Measurements from ENCODE around the gene TTC7B.

DNA sequence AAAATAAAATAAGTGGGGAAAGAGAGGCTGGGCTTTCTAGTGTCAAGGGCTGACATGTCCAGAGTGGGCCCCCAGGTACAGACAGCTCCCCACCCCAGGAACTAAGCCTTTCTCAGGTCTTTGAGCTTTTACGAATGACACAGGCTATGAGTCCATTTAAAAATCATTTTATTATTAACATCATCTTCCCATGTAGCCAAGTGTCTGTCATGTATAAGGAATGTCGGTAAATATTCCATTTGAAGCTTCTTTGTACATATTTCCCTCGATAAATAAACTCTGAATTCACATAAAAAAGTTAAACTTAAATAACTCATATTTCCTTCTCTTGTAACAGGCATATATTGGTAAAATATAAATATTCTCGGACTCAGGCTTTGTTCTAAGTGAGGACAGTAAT, 275.8 kb downstream of the TTC7B start:
- TF ChIP-seq POLR2AphosphoS5 (IDR thresholded peaks at IDR 0.05; ENCODE audit: low read depth, low read length) (no peak), POLR2A (IDR thresholded peaks at IDR 0.05; ENCODE audit: low read depth, low read length) (no peak), TAF1 (IDR thresholded peaks at IDR 0.05; ENCODE audit: borderline replicate concordance, low read depth, low read length) (no peak)
